CD4-positive, alpha-beta T cell treated with Interleukin-17A for 1 hour (primary cell): ENCODE results near the gene RAP1GAP2.

ENCODE experiments used
- DNase-seq: peaks from one replicate; pipeline ENCODE4 v3.0.0-alpha.2; 2020

RAP1GAP2 gene

DNA sequence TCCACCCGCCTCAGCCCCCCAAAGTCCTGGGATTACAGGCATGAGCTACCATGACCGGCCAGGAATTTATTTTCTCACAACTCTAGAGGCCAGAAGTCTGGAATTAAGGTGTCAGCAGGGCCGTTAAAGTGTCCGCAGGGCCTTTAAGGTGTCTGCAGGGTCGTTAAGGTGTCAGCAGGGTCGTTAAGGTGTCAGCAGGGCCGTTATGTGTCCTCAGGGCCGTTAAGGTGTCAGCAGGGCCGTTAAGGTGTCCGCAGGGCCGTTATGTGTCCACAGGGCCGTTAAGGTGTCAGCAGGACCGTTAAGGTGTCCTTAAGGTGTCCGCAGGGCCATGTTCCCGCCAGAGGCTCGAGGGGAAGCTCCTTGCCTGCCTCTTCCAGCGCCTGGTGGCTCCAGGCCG is 125.2 kb downstream of the RAP1GAP2 start:
- DNase-seq = no peak

DNA sequence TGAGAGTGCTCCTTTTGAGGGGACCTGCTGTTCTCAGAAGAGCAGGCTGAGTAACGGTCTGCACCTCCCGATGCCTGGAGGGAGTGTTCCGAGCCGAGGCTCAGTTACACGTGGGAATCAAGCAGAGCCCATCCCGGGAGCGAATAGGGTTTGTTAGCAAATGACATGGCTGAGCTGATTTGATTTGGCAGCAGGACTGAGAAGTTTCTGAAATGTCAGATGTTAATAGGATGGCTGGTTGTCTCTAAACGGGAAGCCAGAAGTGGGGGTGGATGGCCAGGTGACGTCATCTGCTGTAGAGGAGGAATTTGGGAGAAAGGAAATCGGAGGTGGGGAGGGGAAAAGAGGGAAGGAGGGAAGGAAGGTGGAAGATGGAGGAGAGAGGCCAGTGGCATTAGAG is 128.0 kb downstream of the RAP1GAP2 start:
- DNase-seq = no peak

- no peak for DNase-seq
Observed at GRCh38 chr17:2925011-2925410, 128.8 kb downstream of the RAP1GAP2 start.

DNA sequence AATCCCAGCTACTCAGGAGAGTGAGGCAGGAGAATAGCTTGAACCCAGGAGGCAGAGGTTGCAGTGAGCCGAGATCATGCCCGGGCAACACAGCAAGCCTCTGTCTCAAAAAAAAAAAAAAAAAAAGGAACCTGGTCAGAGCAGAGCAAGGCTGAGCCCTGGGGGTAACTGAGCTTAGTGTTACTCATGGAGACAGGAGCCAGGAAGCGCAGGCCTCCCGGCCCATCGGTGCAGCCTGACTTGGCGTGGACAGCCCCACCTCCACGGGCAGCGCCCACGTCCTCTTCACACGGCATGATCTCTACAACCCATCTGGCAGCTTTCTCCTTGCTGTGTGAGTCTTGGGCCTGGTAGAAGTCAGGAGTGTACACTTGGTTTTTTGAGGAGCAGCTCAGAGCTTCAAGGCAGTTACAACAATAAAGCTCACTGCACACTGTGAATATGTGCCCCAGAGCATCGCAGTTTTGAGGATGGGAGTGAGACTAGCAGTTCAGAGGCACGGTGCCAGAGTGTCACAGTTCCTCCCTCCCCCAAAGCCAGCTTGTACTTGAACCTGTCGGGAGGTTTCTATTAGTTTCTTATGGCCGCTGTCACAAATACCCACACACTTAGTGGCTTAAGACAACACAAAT is 129.9 kb downstream of the RAP1GAP2 start:
- no peak for DNase-seq

- DNase-seq = no peak
Observed at GRCh38 chr17:2928294-2928890, 132.2 kb downstream of the RAP1GAP2 start.

DNA sequence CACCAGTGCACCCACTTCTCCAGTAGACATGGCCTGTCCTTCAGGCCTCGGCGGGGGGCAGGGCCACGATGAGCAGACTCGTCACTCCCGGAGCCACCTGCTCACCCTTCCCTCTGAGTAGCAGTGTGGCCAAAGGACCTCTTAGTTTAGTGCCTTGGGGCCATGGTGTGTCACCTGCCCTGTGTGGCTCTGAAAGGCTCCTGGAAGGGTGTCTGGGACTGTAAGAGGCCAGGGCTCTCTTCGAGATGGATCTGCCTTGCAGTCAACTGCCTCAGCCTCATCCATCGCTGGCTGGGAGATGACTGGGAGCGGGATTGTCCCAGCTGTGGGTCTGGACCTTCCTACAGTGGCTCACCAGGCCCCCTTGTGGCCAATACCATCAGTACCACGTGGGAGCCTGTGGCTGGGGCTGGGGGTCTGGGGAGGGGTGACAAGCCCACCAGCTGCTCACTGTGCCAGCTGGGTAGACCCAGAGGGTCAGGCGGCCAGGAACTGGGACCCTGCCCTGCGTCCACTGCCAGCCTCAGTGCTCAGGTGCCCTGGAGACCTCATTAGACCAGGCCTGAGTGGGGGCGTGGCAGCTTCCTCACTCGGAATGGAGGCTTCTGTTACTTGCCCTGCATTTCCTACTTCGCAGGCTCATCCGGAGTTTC is 133.8 kb downstream of the RAP1GAP2 start:
- peak; percentile 17 for DNase-seq

DNA sequence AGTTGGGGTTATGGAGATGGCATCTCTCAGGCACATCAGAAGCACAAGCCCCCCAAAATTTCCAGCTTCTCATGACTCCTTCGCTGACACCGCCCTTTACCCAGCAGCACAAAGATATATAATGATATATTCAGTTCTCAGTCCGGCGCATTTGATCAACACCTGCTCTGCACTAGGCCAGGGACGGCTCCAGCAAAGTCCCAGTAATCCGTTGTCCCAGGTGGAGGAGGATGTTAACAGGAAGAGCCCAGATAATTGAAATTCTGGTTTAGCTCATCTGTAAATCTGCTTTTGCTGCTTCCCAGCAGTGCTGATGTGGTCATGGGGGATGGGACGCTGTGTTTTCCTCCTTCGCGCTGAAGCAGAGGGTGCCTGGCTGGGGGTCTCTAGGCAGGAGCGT is 135.6 kb downstream of the RAP1GAP2 start:
- DNase-seq = no peak

DNA sequence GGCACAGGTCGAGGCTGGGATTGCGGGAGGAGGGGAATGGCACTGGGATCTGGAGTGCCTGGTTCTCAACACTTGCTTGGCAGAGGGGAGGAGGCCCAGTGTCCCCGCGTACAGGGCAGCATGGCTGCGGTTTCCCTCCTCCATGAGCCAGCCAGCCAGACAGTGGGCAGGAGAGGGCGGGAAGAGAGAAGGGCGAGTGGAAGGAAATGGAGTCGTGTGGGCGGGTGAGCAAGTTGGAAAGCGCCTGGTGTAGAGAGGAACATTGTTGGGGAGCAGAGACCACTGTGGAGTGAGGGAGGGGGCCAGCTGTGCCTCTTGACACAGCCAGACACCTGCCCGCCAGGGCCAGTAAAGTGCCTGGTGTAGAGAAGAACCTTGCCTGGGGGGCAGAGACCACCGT is 136.7 kb downstream of the RAP1GAP2 start:
- DNase-seq = no peak

- no peak for DNase-seq
Observed at GRCh38 chr17:2933606-2934005, 137.4 kb downstream of the RAP1GAP2 start.

GRCh38 chr17:2935632-2936031 is 139.4 kb downstream of the RAP1GAP2 start:
- DNase-seq = no peak

DNA sequence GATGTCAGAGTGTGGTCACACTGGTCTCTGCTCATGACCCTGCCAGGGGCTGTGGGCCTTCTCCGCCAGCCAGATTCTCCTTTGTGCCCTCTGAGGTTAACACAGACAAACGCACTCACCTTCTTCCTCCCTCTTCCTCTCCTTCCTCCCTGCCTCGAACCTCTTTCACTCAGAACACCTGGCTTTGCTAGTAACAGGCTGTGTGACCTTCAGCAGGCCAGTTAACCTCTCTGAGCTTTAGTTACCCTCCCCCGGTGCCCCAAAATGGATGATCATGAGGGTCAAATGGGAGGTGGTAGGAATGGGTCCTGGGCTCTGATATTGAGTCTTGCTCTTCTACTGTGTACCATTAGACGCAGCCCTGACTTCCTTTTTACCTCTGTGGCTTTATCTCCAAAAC is 140.1 kb downstream of the RAP1GAP2 start:
- no peak for DNase-seq

DNA sequence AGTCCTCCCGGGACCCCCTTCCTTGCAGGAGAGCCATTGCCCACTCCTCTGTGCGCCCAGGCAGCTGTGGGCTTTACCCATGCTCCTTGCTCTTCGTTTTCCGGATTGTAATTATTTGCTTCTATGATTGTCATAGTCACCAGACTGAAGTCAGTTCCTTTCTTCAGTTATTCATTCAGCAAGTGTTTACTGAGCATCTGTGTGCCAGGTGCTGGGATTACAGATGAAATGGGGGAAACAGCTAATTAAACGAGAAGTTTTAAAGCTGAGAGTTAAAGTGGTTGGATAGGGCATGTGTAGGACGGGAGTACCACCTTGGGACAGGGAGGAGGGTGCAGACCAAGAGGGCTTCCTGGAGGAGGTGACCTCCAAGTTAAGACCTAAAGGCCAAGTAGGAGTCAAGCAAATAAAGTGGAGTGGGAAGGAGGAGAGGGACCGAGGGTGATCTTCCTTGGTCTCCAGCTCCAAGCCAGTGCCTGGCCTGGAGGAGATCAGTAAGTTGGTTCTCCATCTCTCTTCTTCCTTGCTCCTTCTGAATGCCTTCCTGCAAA is 140.6 kb downstream of the RAP1GAP2 start:
- DNase-seq = no peak

- DNase-seq = no peak
Observed at GRCh38 chr17:2937331-2938003, 141.2 kb downstream of the RAP1GAP2 start.

DNA sequence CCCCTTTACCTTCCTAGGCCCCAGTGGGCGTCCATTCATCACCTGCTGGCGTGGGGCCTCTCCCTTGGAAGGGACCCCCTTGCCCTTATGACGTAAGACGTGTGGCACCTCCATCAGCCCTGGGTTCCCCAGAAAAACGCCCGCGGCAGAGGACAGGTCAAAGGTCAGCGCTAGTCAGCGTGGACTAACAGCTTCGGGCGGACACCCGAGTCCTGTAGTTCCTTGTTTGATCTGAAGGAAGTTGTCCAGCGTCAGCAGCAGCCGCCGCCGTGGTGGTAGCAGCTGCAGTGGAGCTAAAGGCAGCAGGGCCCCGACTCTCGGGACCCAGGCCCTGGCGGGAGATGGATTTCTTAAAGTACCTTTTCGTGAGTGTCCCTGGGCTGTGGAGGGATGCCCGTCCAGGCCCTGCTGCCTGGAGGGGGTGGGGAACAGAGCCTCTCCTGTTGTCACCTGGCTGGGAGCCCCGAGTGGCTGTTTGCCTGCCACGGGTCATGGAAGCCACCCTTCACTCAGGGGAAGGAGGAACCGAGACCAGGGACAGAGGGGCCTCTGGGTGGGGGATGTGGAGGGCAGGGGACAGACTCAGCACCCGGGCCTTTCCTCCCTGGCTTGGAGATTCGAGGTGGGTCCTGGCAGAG is 143.6 kb downstream of the RAP1GAP2 start:
- no peak for DNase-seq

GRCh38 chr17:2940352-2940751 is 144.1 kb downstream of the RAP1GAP2 start:
- no peak for DNase-seq

DNA sequence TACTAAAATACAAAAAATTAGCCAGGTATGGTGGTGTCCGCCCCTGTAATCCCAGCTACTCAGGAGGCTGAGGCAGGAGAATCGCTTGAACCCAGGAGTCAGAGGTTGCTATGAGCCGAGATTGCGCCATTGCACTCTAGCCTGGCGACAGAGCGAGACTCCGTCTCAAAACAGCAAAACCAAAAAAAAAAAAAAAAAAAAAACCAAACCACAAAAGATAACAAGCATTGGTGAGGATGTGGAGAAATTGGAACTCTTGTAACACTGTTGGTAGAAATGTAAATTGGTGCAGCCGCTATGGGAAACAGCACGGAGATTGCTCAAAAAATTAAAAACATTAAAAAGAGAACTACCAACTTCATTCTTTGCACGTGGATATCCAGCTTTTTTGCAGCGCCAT is 147.7 kb downstream of the RAP1GAP2 start:
- DNase-seq = peak; percentile 16

DNA sequence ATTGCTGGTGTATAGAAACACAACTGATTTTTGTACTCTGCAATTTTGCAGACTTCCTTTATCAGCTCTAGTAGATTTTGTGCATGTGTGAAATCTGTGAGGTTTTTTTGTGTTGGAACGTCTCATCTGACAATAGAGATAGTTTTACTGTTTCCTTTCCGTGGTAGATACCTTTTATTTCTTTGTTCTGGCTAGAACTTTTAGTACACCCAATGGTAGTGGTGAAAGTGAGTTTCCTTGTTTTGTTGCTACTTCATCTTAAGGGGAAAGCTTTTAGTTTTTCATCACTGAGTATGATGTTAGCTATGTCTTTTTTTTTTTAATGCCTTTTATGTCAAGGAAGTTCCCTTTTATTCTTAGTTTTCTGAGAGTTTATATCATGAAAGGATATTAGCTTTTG is 149.1 kb downstream of the RAP1GAP2 start:
- DNase-seq = no peak

GRCh38 chr17:2946144-2946543 is 149.9 kb downstream of the RAP1GAP2 start:
- no peak for DNase-seq

- DNase-seq = no peak
Observed at GRCh38 chr17:2947588-2947950, 151.3 kb downstream of the RAP1GAP2 start.

GRCh38 chr17:2947996-2948550 is 151.8 kb downstream of the RAP1GAP2 start:
- no peak for DNase-seq

DNA sequence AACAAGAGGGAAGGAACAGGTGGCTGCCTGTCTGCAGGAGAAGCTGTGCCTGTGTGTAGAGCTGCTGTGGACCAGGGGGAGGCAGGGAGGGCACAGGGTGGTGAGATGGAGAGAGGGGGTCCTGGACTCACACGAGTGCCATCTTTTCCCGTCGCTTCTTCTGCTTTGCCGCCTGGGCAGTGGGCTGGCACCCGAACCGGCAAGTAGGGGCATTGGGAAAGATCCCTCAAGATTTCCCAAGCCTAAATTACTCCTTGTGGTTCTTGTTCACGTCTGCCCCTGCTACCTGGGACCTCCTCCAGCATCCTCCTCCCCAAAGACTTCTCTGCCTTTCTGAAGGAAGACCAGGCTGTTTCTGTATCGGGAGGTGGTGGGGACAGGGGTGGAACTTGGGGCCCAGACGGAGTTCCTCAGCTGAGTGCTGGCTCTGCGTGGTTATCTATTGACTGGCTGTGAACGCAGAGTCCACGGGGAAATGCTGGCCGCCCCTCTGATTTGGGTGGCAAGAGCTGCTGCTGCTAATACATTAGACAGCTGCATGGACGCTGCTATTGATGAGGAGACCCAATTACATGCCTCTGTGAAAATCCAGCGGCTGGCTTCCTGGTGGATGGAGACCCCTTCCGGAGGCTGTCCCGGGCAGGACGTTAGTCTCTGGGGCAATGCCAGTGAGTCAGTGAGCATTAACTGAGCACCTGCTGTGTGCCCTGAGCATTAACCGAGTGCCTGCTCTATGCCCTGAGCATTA is 152.7 kb downstream of the RAP1GAP2 start:
- DNase-seq = no peak

GRCh38 chr17:2949469-2950044 is 153.3 kb downstream of the RAP1GAP2 start:
- no peak for DNase-seq
